HG03025 (cell line): Measurements from ENCODE around the gene RBM34.

Experiments
- ATAC-seq: cut with Tn5 transposase; IDR thresholded peaks from one replicate; pipeline ENCODE4 v1.9.1; 2021; ENCODE audit warnings: mild to moderate bottlenecking, moderate library complexity; ENCODE audit not compliant: unreplicated experiment, low FRiP score

The RBM34 gene

DNA sequence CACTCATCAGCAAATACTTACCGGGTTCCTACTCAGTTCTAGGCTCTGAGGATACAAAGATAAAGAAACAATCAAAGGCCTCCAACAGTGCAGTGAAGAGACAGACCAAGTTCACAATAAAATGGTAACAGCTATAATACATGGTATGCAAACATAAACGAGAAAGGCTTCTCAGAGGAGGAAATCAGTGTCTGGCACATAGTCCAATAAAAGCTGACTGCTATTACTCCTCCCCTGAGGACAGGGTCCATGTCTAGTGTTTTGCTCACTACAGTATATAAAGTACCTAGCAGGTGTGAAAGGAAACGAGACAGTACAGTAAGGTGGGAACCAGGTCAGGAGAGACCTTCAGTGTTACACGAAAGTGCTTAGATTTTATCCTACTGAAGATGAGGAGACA is 4.3 kb downstream of the RBM34 start:
- no peak for ATAC-seq

DNA sequence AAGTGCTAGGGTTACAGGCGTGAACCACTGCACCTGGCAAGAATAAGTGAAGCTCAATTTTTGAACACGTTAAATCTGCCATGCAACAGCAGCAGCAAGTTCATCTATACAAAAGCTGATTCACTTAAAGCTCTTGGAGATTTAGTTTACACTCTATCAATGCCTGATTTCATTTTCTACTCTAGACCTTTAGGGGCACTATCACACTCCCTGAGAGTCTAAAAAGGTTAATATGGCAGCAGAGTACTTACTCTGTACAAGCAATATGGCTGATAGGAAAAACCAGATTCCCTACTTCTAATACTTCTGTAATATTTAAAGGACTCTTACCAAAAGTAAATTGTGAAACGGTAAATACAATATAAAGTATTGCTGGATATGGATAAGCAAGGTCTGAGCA is 4.8 kb downstream of the RBM34 start:
- ATAC-seq: no peak

DNA sequence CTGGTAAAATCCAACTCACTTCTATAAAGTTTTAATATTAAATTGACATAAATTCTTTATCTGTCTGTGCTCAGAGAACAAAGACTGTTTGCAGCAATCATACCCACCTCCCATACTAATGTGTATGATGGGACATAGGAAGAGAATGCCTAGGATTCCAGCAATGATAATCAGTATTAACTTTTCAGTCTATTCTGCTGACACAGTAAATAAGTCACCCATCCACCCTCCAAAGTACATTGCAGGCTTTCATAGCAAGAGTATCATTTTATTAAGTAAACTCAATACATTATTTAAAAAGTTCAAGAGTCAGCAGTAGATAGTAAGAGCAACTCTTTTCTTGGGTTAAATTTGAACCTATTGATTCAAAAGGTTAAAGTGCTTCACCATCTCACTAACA is 8.8 kb downstream of the RBM34 start:
- no peak for ATAC-seq

DNA sequence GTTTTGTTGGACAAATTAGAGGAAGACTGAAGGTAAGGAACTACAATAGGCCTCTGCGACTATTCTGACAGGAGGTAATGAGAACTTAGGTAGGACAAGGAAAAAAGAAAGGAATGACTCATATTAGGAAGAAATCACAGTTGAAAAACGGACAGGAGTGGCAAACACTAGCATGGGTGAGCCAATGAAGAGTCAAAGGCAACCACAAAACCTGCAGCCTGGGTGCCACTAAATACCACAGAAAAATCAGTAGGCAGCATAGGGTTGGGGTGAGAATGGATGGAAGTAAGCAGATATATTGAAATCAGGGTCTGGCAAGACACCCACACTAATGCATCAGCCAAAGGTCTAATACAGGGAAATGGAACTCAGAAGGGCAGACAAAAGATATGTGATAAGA is 10.0 kb downstream of the RBM34 start:
- ATAC-seq: no peak

DNA sequence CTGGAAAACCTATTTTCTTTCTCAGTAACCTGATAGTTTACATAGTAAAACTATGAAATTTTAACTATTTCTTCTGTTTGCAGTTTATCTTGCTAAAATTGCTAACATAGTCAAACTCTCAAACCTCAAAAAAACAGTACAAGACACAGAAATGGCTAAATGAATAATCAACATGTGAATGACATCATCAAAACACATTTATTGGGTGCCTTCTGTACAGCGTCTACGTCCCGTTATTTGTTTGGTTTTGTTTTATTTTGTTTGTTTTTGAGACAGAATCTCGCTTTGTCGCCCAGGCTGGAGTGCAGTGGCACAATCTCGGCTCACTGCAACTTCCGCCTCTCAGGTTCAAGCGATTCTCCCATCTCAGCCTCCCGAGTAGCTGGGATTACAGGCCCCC is 11.2 kb downstream of the RBM34 start:
- no peak for ATAC-seq

DNA sequence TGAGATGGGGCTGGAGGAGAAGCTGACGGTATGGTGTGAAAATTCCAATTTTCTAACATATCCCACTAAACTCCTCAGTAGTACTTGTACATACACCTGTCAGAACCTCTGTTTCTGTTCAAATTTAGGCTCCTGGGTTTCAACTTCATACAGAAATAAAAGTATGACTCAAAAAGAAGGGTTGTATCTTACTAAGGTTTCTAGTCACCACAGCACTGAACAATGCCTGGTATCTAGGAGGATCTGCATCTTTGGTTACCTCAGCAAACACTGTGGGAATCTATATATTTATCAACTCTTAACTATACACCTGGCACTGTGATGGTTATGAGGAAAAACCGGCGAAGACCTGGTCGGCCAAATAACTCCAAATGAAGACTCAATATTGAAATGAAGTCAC is 13.8 kb downstream of the RBM34 start:
- no peak for ATAC-seq

DNA sequence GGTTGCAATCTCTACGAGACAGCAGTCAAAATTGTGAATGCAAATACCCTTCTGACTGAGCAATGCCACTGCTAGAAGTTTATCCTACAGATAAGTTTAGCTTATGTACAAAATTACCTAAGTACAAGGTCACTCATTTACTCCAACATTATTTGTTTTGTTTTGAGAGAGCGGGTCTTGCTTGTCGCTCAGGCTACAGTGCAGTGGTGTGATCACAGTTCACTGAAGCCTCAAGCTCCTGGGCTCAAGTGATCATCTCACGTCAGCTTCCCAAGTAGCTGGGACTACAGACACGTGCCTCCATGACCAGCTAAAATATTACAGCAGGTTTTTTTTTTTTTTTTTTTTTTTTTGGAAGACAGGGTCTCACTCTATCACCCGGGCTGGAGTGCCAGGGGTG is 15.4 kb downstream of the RBM34 start:
- no peak for ATAC-seq

DNA sequence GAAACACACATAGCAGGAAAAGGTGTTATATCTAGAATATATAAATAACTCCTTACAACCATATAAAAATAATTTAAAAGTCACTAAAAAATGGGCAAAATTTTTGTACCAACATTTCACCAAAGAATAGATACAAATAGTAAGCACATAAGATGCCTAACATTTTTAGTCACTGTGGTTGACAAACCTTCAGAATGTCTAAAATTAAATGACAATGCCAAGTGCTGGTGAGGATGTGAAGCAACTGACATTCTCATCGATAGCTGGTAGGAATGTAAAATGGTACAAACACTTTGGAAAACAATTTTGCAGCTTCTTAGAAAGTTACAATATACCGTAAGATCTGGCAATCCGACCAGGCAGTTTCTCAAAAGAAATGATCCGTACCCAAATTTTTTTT is 18.1 kb downstream of the RBM34 start:
- ATAC-seq: no peak

DNA sequence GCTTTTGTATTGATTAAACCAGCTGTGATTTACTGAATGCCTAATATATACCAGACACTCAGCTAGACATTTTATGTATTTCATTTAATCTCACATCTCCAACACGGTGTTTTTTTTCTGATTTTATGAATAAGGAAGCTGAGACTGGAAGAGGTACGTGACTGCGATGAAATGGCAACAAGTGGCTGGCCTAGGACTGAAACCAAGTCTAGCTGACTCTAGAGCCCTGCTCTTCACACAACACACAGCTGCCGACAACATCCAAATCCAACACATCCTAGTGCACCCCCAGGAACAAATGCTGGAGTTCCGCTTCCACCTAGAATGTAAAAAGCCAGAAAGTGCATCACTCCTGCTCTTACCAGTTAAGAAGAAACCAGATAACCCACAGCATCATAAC is 21.7 kb downstream of the RBM34 start:
- no peak for ATAC-seq

DNA sequence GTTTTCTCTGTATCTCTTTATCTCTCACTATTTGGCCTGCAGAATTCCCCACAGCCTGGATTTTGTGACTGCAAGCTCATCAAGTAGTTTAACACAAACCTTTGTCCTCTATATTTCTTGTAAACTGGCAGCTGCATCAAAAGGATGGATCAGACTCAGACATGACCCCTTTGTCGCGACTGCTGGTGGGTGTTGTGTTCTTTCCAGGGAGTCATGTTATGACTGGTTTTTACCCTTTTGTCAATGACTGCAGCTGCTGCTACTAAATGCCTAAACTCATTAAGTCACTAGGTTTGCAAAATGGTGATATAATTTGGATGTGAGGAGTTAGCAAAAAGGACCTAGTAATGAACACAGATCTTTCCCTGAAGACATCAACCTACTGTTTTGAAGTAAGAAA is 22.2 kb downstream of the RBM34 start:
- no peak for ATAC-seq

DNA sequence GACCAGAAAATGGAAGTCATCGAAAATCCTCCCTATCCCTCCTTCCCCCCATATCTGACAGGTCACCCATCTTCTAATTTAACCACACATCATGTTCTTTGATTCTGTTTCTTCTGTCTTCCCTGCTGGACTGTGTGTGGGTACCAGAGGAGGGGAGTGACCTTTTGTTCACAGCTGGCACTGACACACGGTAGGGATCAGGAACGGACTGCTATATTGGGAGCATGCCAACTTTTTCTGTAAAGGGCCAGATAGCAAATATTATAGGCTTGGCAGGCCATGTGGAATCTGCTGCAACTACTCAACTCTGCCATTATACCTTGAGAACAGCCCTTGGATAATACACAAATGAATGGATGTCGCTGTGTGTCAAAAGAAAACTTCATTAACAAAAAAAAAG is 24.9 kb downstream of the RBM34 start:
- no peak for ATAC-seq

DNA sequence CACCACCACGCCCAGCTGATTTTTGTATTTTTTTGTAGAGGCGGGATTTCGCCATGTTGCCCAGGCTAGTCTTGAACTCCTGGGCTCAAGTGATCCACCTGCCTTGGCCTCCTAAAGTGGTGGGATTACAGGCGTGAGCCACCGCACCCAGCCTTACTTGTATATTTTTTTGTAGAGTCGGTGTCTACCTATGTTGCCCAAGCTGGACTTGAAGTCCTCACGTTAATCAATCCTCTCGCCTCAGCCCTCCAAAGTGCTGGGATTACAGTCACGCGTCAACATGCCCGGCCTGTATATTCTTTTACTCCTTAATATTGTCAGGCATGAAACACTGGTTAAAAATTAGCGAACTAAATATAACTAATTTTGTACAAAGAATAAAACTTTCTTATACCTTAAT is 26.9 kb downstream of the RBM34 start:
- ATAC-seq: no peak

DNA sequence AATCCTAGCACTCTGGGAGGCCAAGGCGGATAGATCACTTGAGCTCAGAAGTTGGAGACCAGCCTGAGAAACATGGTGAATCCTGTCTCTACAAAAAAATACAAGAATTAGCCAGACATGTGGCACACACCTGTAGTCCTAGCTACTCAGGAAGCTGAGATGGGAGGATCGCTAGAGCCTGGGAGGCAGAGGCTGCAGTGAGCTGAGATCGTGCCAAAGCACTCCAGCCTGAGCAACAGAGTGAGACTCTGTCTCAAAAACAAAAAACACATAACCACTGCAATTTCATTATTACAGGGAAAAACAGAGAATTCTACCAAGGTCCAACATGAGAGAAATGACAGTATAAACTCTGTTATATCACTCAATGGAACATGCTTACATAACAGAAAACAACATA is 28.0 kb downstream of the RBM34 start:
- ATAC-seq: no peak

DNA sequence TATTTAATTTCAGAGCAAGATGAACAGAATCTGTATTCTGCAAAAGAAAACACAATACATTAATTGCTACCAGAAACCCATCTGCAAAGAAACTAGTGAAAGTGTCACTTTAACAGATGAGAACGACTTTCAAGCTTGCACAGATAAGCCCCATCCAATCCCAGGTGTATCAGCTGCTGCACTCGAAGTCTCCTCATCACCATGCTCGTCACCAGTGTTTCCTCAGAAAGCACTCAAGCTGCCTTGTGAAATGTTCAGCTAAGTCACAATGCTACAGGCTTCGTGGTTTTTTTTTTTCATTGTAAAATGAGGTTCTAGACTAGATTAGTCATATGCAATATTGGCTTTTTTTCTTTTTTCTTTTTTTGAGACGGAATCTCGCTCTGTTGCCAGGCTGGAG is 29.1 kb downstream of the RBM34 start:
- no peak for ATAC-seq

DNA sequence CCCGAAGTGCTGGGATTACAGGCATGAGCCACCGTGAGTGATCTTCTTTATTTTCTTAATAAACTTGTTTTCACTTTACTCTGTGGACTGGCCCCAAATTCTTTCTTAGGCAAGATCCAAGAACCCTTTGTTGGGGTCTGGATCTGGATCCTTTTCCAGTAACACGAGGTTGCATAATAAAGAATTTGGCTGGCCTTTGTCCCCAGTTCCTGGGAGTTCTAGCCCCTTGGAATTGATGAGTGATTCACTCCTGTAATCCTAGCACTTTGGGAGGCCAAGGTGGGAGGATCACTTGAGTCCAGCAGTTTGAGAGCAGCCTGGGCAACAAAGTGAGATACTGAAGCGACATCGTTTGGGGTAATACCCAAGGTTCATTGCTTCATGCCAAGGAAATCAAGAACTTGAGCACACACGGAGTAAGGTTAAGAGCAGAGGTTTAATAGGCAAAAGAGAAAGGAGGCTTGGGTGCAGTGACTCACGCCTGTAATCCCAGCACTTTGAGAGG is 30.2 kb downstream of the RBM34 start:
- ATAC-seq: no peak

DNA sequence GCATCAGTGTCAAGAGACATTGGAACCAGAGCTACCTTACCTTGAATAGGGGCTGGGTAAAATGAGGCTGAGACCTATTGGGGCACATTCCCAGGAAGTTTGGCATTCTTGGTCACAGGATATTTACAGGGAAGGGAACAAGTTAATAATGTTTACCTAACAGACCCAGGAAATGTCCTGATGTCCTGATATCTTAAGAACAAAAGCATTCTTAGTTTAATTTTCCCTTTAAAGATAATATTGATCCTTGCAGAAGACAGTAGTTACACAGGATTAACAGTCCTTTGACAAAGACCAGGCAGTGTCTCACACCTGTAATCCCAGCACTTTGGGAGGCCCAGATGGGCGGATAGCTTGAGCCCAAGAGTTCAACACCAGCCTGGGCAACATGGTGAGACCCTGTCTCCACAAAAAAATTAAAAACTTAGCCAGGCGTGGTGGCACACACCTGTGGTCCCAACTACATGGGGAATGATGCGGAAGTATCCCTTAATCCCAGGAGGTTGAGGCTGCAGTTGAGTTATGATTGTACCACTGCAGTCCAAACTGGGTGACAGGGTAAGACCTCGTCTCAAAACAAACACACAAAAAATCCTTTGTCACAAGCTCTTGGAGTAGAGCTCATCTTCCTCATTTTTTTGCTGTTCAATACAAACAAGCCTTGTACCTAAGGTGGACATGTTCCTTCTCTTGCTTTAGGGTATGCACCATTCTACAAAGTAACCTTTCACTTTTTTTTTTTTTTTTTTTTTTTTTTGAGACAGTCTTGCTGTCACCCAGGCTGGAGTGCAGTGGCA is 31.1 kb downstream of the RBM34 start:
- ATAC-seq: no peak

DNA sequence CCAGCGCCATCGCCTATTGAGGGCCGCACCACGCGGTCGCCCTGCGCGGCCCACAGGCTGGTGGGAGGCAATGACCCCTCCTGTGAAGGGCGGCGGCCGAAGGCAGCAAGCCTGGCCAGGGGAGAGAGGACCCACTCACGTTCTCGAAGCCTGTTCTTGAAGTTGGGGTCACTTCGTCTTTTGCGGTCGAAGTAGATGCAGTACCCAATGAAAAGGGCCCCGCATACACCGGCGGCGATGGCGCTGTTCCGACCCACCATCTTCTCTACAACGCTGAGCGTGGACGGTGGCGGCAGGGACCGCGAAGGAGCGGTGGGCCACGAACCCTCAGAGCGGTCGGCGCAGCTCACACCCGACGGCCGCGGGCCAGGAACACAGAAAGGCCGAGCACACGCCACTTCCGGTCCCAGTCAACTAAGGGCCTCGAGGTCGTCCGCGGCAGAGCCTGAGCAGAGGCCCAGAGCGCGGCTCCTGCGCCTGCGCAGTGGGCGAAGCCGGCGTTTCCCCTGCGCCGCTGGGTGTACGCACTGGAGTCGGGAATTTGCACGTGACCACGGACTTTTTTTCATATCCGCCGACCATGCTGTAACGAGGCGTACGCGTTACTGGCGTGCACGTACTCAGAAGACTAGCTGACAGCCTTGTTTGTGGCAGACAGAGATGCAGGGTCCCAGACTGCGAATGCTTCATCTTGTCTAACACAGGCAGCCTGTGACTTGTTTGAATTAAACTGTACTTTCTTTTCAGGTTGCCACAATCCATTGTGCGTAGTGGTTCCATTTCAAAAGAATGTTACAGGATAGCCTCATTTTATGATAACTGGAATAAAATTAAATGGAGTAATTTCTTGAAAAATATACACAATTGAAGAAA is 32.4 kb downstream of the RBM34 start, which contains the start of gene TOMM20:
Gene TOMM20, minus strand, starts transcription at position 382 of the 873 bp plus-strand sequence. Its CDS starts 122 bp downstream, at position 260.
- ATAC-seq: peak; percentile 91

DNA sequence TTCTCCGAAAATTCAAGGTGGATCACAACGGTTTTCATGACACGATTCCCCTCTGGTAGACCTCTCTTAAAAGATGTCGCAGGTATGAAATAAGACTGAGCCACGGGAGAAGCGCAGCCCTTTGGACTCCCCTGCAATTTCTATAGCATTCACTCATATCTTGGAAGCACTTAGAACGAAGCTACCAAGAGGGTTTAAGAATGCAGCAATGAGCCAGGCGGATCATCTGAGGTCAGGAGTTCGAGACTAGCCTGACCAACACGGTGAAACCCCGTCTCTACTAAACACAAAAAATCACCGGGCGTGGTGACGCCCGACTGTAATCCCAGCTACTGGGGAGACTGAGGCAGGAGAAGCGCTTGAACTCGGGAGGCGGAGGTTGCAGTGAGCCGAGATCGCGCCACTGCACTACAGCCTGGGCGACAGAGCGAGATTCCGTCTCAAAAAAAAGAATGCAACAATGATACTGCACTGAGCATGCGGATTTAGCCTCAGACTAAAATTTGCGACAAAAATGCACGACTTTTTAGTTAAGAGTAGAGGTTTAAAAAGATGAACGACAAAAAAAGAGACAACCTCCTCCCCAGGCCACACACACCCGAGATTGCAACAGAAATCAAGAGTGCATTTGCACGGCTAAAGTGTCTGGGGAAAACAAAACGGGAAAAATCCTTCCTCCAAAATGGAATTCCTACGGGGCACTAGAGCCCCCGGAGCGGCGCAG is 33.2 kb downstream of the RBM34 start:
- ATAC-seq: no peak

DNA sequence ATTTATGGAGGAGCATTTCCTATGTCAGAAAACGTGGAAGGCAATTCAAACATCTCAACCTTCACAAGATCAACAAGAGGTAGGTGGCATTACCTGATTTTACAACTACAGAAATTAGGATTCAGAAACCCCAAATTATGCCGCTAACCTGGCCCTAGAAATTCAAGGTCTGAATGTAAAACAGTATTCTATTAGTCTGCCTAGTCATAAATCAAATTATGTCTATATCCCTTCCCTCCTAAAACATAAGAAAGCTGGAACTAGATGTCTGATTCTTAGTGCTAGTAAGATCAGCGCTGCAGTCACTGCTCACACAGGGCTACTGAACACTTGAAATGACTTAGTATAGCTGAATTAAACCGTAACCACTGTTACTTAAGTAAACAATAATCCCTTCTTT is 33.8 kb downstream of the RBM34 start:
- no peak for ATAC-seq

DNA sequence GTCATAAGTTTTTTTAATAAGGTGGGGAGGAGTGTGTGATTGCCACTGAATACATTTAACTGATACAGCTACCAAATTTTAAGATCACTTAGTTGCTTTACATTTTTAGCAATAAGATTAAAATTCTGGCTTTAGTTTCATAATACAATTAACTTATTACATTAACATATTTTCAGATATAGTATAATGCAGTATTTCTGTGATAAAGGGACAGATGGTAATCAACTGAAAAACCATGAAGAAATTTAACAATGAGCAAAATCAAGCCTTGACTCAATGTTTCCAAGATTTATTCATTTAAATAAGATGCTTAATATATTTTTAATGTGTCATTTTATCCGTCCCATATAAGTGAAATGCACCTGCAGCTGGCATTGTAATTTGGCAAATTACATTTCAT is 36.4 kb downstream of the RBM34 start:
- ATAC-seq: no peak

DNA sequence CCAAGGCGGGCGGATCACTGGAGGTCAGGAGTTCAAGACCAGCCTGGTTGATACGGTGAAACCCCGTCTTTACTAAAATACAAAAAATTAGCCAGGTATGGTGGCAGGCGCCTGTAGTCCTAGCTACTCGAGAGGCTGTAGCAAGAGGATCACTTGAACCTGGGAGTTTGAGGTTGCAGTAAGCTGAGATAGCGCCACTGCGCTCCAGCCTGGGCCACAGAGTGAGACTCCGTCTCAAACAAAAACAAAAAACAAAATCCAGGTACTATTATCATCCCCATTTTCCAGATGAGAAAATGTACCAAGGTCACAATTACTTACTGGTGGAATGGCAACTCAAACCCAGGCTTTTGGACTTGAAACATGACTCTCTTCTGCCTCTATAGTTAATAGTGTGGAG is 36.9 kb downstream of the RBM34 start:
- ATAC-seq: no peak
